ENCODE results near the gene STEAP1B. TPM values are rescaled to one million over a fixed set of nuclear protein-coding genes. Genes with fewer than 3 reads are reported as not detected.

STEAP1B gene
- total and polyA plus RNA-seq, 8 donors, result 0.13 to 1.6 TPM; not detected in 6

DNA sequence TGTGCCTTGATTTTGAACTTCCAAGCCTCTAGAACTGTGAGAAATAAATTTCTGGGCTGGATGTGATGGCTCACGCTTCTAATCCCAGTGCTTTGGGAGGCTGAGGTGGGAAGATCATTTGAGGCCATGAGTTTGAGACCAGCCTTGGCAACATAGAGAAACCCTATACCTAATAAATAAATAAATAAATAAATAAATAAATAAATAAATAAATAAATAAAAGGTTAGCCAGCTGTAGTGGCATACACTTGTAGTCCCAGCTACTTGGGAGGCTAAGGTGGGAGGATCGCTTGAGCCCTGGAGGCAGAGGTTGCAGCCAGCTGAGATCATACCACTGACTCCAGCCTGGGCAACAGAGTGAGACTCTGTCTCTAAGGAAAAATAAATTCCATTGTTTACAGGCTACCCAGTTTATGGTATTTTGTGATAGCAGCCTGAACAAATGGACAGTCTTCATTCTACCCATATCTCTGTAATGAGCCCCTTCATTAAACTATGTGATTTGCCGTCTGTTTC lies 67.7 kb downstream of the STEAP1B start:
- Histone ChIP-seq H3K9me3 (no peaks in the 10 kb centered on the region), H3K36me3 (no peaks in the 10 kb centered on the region), H3K4me1 (no peaks in the 10 kb centered on the region), H3K4me3 (no peak overlapping the region), H3K27me3 (no peaks in the 10 kb centered on the region), H3K27ac (no peak overlapping the region)
- WGBS, 5 donors, result 92 to 97% (median 95%) methylated on average over 3 of the region's 3 CpGs
- TF ChIP-seq POLR2A (IDR thresholded peaks at IDR 0.05), result no peak
- TF ChIP-seq EP300 (IDR thresholded peaks at IDR 0.05), result no peak
- TF ChIP-seq, protein P1, sequence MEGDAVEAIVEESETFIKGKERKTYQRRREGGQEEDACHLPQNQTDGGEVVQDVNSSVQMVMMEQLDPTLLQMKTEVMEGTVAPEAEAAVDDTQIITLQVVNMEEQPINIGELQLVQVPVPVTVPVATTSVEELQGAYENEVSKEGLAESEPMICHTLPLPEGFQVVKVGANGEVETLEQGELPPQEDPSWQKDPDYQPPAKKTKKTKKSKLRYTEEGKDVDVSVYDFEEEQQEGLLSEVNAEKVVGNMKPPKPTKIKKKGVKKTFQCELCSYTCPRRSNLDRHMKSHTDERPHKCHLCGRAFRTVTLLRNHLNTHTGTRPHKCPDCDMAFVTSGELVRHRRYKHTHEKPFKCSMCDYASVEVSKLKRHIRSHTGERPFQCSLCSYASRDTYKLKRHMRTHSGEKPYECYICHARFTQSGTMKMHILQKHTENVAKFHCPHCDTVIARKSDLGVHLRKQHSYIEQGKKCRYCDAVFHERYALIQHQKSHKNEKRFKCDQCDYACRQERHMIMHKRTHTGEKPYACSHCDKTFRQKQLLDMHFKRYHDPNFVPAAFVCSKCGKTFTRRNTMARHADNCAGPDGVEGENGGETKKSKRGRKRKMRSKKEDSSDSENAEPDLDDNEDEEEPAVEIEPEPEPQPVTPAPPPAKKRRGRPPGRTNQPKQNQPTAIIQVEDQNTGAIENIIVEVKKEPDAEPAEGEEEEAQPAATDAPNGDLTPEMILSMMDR (IDR thresholded peaks at IDR 0.05), result no peak
- no peak for TF ChIP-seq POLR2AphosphoS5 (IDR thresholded peaks at IDR 0.05)
- intact Hi-C loops (cut with DNase I; ENCODE audit: low total_unique reads), result no loop called here
- DNase-seq, result no peak

DNA sequence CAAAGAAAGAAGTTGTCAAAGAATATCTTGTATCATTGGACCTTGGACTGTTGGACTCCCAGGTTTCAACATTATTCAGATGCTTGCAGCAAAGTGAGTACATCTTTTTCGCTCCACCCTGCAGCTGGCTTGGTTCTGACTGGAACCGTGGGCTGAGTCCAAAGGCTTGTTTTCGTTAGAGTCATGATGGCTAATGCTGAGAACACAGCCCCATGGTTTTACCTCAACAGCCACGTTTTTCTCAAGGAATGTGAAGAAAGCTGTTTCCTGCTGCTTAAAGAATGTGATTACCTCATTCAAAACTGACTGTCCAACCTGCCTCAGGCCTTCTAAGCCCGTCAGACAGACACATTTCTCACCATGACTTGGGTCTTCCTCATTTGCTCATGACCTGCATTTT lies 69.5 kb downstream of the STEAP1B start:
- no peaks in the 10 kb centered on the region for H3K4me1 ChIP-seq
- H3K4me3 ChIP-seq, result no peak overlapping the region
- DNase-seq, result no peak
- no peaks in the 10 kb centered on the region for H3K36me3 ChIP-seq
- no peaks in the 10 kb centered on the region for H3K27me3 ChIP-seq
- 80 to 87% (median 85%) methylated on average over 5 of the region's 5 CpGs for WGBS, 5 donors
- intact Hi-C loops (cut with DNase I; ENCODE audit: low total_unique reads), result no loop called here
- TF ChIP-seq, protein P1 (IDR thresholded peaks at IDR 0.05), result no peak
- no peak for TF ChIP-seq POLR2AphosphoS5 (IDR thresholded peaks at IDR 0.05)
- no peak for TF ChIP-seq EP300 (IDR thresholded peaks at IDR 0.05)
- no peak for TF ChIP-seq POLR2A (IDR thresholded peaks at IDR 0.05)
- H3K27ac ChIP-seq, result no peak overlapping the region
- H3K9me3 ChIP-seq, result no peaks in the 10 kb centered on the region

GRCh38 chr7:22429386-22429785 lies 70.6 kb downstream of the STEAP1B start:
- 76 to 87% (median 79%) methylated on average over 2 of the region's 2 CpGs for WGBS, 5 donors
- no peaks in the 10 kb centered on the region for H3K27me3 ChIP-seq
- intact Hi-C loops (cut with DNase I; ENCODE audit: low total_unique reads), result no loop called here
- TF ChIP-seq EP300 (IDR thresholded peaks at IDR 0.05) (no peak), POLR2AphosphoS5 (IDR thresholded peaks at IDR 0.05) (no peak), POLR2A (IDR thresholded peaks at IDR 0.05) (no peak)
- TF ChIP-seq, protein P1 (IDR thresholded peaks at IDR 0.05), result no peak
- no peak for DNase-seq
- H3K4me1 ChIP-seq, result no peaks in the 10 kb centered on the region
- H3K36me3 ChIP-seq, result no peaks in the 10 kb centered on the region
- no peaks in the 10 kb centered on the region for H3K9me3 ChIP-seq
- no peak overlapping the region for H3K27ac ChIP-seq
- H3K4me3 ChIP-seq, result no peak overlapping the region

DNA sequence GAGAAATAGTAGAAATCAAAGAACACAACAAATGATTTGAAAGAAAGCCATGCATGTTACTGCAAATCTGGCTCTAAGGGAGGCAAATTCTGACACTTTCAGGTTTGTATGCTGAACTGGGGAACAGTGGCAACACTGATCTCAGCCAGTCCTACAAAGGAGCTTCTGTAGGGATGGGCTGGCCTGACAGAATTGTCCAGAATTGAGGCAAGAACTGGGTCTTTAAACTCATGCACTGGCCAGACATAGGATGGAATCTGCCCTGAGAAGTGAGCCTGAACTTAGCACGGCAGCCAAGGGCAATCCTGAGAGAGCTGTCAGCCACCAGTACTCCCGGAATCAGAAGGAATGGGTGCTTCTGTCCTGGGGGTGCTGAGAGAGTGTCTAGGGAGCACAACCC lies 72.1 kb downstream of the STEAP1B start:
- DNase-seq, result no peak
- TF ChIP-seq POLR2A (IDR thresholded peaks at IDR 0.05), result no peak
- no peak for TF ChIP-seq EP300 (IDR thresholded peaks at IDR 0.05)
- TF ChIP-seq, protein P1 (IDR thresholded peaks at IDR 0.05), result no peak
- no peaks in the 10 kb centered on the region for H3K36me3 ChIP-seq
- intact Hi-C loops (cut with DNase I; ENCODE audit: low total_unique reads), result no loop called here
- no peaks in the 10 kb centered on the region for H3K4me1 ChIP-seq
- H3K27me3 ChIP-seq, result no peaks in the 10 kb centered on the region
- H3K27ac ChIP-seq, result no peak overlapping the region
- WGBS, 5 donors, result 90 to 97% (median 96%) methylated on average over 2 of the region's 2 CpGs
- no peaks in the 10 kb centered on the region for H3K9me3 ChIP-seq
- H3K4me3 ChIP-seq, result no peak overlapping the region
